Retina (tissue), 1 donor: ENCODE results near the gene BTBD6.
"Not testable (repeated sequence)": the region's sequence is repeated elsewhere in the genome, so short reads cannot be mapped to it uniquely, and the experiment has no call there.

Experiments used
- DNase-seq: peaks from one replicate; pipeline ENCODE4 v3.0.0-alpha.2; 2016

Gene BTBD6

GRCh38 chr14:105273062-105273461 lies 24.7 kb downstream of the BTBD6 start:
- no peak for DNase-seq

- no peak for DNase-seq
These were observed 26.3 kb downstream of the BTBD6 start for GRCh38 chr14:105274637-105275036.

- DNase-seq: no peak
These were observed 27.1 kb downstream of the BTBD6 start for GRCh38 chr14:105275267-105275946.

- DNase-seq: not testable (repeated sequence)
These were observed 29.1 kb downstream of the BTBD6 start for GRCh38 chr14:105277448-105277847.

- DNase-seq: no peak
These were observed 31.5 kb downstream of the BTBD6 start for GRCh38 chr14:105279642-105280361.

GRCh38 chr14:105280525-105280924 lies 32.2 kb downstream of the BTBD6 start:
- DNase-seq: no peak

- DNase-seq: peak; percentile 69
These were observed 33.2 kb downstream of the BTBD6 start for GRCh38 chr14:105281371-105282097.

GRCh38 chr14:105282098-105282725 lies 33.9 kb downstream of the BTBD6 start:
- DNase-seq: no peak

- DNase-seq: no peak
These were observed 34.7 kb downstream of the BTBD6 start for GRCh38 chr14:105283028-105283427.

GRCh38 chr14:105283899-105284298 lies 35.6 kb downstream of the BTBD6 start:
- DNase-seq: no peak

GRCh38 chr14:105285174-105285573 lies 36.8 kb downstream of the BTBD6 start:
- no peak for DNase-seq

- DNase-seq: no peak
These were observed 38.4 kb downstream of the BTBD6 start for GRCh38 chr14:105286759-105287144.

- no peak for DNase-seq
These were observed 39.1 kb downstream of the BTBD6 start for GRCh38 chr14:105287249-105288102.

- DNase-seq: not testable (repeated sequence)
These were observed 40.6 kb downstream of the BTBD6 start for GRCh38 chr14:105288936-105289335.

- DNase-seq: peak; percentile 20
These were observed 42.5 kb downstream of the BTBD6 start for GRCh38 chr14:105290621-105291346.

- DNase-seq: no peak
These were observed 44.7 kb downstream of the BTBD6 start for GRCh38 chr14:105292826-105293711.

GRCh38 chr14:105294142-105294597 lies 45.8 kb downstream of the BTBD6 start:
- DNase-seq: peak; percentile 77

- DNase-seq: not testable (repeated sequence)
These were observed 49.0 kb downstream of the BTBD6 start for GRCh38 chr14:105297311-105297710.

- DNase-seq: peak; percentile 76
These were observed 51.6 kb downstream of the BTBD6 start for GRCh38 chr14:105299654-105300541.
